Bronchial epithelial cell (primary cell): ENCODE results near the gene GPR27. TPM values are rescaled to one million over a fixed set of nuclear protein-coding genes. Genes with fewer than 3 reads are reported as not detected.
A peak's percentile ranks its signal among the peaks of the same experiment; 100 is the strongest.

Source experiments
- DNase-seq: peaks from one replicate; pipeline ENCODE4 v3.0.0-alpha.2; 2010; ENCODE audit warnings: low read depth
- FAIRE-seq: peaks from 2 replicates; lab custom pipeline; 2011; peaks lifted over from hg19 to GRCh38; lab: Jason Lieb, UNC
- H3K27me3 ChIP-seq: 2 replicates; pipeline ENCODE4 v1.5.1; 2011; ENCODE audit warnings: low read length; ENCODE audit not compliant: control insufficient read depth, insufficient read depth
- H3K36me3 ChIP-seq: 2 replicates; pipeline ENCODE4 v1.5.1; 2011; ENCODE audit warnings: low read length; ENCODE audit not compliant: control insufficient read depth, insufficient read depth
- H3K4me3 ChIP-seq: 2 replicates; pipeline ENCODE4 v1.5.1; 2011; ENCODE audit warnings: mild to moderate bottlenecking, low read depth, low read length, control low read depth
- total RNA-seq: library from RNA; depleted of rRNA; stranded (reverse); fragments of >200 nt; gene quantifications from 2 replicates; pipeline ENCODE4 v1.2.1, GENCODE V29; 2014
- TF ChIP-seq, protein P1 (sequence below): IDR thresholded peaks from 2 replicates; pipeline ENCODE4 v1.5.1; 2011; ENCODE audit warnings: mild to moderate bottlenecking, moderate library complexity, low read length, control low read depth, inconsistent platforms; ENCODE audit not compliant: insufficient read depth, severe bottlenecking

GPR27 gene, protein sequence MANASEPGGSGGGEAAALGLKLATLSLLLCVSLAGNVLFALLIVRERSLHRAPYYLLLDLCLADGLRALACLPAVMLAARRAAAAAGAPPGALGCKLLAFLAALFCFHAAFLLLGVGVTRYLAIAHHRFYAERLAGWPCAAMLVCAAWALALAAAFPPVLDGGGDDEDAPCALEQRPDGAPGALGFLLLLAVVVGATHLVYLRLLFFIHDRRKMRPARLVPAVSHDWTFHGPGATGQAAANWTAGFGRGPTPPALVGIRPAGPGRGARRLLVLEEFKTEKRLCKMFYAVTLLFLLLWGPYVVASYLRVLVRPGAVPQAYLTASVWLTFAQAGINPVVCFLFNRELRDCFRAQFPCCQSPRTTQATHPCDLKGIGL
- total RNA-seq = 0.38 and 0.53 TPM in 2 replicates

DNA sequence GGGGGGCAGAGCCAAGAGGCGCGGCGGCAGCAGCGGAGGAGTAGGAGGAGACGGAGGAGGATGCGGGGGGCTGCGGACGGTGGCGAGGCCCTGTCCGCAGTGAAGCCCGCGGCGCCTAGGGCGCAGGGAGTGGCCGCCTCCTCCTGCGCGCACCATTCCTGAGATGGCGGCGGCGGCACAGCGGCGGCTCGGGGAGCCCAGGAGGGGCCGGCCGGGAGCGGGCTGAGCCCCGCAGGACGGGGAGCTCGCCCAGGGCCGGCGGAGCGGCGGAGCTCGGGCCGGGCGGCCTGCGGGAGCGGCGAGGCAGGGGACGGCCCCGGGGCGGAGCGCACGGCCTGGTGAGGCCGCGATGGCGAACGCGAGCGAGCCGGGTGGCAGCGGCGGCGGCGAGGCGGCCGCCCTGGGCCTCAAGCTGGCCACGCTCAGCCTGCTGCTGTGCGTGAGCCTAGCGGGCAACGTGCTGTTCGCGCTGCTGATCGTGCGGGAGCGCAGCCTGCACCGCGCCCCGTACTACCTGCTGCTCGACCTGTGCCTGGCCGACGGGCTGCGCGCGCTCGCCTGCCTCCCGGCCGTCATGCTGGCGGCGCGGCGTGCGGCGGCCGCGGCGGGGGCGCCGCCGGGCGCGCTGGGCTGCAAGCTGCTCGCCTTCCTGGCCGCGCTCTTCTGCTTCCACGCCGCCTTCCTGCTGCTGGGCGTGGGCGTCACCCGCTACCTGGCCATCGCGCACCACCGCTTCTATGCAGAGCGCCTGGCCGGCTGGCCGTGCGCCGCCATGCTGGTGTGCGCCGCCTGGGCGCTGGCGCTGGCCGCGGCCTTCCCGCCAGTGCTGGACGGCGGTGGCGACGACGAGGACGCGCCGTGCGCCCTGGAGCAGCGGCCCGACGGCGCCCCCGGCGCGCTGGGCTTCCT, at the start of gene GPR27:
TSS of gene GPR27 (plus strand) at position 155 of the 909 bp plus-strand sequence. CDS start at position 350, 195 bp downstream.
- FAIRE-seq (no peak), DNase-seq (no peak)
- Histone ChIP-seq H3K36me3 (no peaks in the 10 kb centered on the region), H3K27me3 (peaks cover 12% of the 10 kb centered on the region), H3K4me3 (peak within 1 kb of the TSS; percentile 37)
- TF ChIP-seq, protein P1, sequence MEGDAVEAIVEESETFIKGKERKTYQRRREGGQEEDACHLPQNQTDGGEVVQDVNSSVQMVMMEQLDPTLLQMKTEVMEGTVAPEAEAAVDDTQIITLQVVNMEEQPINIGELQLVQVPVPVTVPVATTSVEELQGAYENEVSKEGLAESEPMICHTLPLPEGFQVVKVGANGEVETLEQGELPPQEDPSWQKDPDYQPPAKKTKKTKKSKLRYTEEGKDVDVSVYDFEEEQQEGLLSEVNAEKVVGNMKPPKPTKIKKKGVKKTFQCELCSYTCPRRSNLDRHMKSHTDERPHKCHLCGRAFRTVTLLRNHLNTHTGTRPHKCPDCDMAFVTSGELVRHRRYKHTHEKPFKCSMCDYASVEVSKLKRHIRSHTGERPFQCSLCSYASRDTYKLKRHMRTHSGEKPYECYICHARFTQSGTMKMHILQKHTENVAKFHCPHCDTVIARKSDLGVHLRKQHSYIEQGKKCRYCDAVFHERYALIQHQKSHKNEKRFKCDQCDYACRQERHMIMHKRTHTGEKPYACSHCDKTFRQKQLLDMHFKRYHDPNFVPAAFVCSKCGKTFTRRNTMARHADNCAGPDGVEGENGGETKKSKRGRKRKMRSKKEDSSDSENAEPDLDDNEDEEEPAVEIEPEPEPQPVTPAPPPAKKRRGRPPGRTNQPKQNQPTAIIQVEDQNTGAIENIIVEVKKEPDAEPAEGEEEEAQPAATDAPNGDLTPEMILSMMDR = no peak

DNA sequence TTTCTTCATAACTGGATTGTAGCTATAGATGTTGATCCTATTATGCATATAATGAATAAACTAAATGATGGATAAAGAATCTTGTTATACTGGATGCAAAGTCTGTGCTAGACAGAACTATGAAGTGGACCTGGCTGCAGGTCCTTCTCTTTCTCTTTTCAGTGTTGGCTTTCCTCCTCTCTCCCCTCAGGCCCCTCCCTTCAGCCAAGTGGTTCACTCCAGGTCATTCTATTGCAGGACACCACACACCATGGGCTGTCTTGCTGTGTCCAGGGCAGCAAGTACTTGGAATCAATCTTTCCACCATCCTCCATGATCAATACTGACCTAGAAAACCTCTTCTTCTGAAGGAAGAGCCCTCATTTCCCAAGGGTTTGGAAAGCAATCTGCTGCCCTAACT, 48.7 kb upstream of the GPR27 start:
- no peak overlapping the region for H3K4me3 ChIP-seq
- TF ChIP-seq, protein P1 = no peak
- no peaks in the 10 kb centered on the region for H3K27me3 ChIP-seq
- DNase-seq (no peak), FAIRE-seq (no peak)
- no peaks in the 10 kb centered on the region for H3K36me3 ChIP-seq

DNA sequence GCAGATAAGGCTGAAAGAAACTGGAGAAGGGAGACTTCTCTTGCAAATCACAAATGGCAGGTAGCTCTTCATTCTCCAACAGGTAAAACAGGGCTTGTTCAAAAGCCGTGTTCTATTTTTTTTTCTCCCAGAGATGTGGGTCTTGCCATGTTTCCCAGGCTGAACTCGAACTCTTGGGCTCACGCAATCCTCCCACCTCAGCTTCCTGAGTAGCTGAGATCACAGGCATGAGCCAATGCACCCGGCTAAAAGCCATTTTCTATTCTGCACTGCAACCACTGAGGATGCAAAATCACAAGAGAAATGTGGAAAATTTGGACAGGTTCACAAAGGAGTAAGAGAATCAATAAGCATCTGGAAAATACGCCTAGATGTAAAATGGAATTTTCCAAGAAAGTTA, 48.0 kb upstream of the GPR27 start:
- DNase-seq = no peak
- Histone ChIP-seq H3K27me3 (no peaks in the 10 kb centered on the region), H3K4me3 (no peak overlapping the region), H3K36me3 (no peaks in the 10 kb centered on the region)
- no peak for FAIRE-seq
- TF ChIP-seq, protein P1 = no peak

DNA sequence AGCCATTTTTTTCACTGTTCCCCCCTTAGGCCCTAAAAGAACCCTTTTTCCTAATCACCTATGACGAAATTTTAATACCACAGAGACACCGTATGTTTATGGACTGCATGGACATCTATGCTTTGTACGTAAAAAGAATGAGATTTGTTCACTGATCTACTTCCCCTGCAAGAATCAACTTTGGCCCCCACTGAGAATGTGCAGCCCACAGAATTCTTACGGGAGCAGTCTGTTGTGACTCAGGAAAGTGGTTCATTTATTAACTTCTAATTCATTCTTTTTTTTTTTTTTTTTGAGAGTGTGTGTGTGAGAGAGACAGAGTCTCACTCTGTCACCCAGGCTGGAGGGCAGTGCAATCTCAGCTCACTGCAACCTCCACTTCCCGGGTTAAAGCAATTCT, 46.1 kb upstream of the GPR27 start:
- no peaks in the 10 kb centered on the region for H3K27me3 ChIP-seq
- no peaks in the 10 kb centered on the region for H3K36me3 ChIP-seq
- TF ChIP-seq, protein P1 = no peak
- H3K4me3 ChIP-seq = no peak overlapping the region
- no peak for FAIRE-seq
- DNase-seq = no peak

DNA sequence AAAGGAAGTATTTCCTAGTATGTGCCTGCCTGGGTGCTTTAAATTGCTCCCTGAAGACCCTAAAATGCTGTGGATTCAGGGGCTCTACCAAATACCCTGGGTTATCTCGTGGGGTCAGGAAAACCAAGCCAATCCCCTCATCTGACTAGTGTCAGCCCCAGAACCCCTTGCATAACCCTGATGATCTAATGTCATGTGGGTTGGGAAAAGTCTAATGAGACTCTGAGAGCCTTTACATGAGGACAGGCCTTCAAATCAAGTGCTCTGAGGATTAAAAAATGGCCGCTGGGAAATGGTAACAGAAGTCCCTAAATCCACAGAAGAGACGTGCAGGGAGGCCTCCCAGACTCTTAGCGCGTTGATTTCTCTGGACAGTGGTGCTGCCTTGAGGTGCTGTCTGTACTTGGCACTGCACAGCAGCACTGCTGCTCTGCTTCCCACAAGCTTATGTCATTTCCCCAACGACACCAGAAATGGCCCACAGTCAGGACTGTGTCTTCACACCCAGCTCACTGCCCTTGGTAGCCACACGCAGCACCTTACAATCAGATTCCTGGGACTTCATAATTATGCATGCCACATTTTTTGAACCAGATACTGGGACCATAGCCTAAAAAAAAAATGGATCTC, 45.1 kb upstream of the GPR27 start:
- no peaks in the 10 kb centered on the region for H3K36me3 ChIP-seq
- TF ChIP-seq, protein P1 = no peak
- H3K27me3 ChIP-seq = no peaks in the 10 kb centered on the region
- no peak overlapping the region for H3K4me3 ChIP-seq
- DNase-seq (no peak), FAIRE-seq (no peak)
